GM18861 (cell line): ENCODE data around the gene METTL21A.

Experiments
- ATAC-seq: cut with Tn5 transposase; IDR thresholded peaks from one replicate; pipeline ENCODE4 v1.9.1; 2021; ENCODE audit not compliant: unreplicated experiment

Gene METTL21A

DNA sequence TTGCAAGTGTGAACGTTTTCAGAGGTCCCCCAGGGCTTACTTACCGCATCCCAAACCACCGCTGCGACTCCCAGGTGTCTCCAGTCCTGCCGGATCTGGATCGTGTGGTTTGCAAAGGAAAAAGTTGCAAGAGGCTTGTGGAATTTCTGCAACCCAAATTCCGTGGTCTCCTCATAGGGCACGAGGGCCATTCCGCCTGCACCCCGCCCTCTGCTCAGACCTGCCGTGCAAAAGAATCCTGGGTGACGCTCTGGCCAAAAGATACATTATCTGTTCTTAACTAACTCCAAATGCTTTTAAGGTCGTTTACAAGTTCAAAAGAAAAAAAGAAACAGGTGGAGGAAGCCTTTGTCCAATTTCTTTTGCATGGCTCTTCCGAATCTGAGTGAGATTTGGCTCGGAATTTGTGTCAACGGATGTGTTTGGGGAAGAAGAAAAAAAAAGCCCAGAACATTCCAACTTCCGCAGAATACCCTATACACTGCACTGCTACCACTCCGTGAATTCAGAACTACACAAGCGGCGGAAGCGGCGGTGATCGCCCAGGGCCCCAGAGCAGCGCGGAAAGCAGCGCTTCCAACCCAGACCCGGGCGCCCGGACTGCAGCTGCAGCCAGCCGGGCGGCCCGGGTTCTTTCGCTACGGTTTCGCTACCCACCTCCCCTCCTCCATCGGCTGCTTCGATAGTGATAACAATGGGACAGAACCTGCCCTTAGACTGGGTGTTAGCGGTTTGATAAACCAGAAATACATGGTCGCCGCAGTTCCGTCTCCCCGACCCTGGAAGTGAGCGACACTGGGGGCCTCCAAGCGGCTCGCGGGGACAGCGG, 795 bp downstream of the METTL21A start:
- ATAC-seq = peak; percentile 25

DNA sequence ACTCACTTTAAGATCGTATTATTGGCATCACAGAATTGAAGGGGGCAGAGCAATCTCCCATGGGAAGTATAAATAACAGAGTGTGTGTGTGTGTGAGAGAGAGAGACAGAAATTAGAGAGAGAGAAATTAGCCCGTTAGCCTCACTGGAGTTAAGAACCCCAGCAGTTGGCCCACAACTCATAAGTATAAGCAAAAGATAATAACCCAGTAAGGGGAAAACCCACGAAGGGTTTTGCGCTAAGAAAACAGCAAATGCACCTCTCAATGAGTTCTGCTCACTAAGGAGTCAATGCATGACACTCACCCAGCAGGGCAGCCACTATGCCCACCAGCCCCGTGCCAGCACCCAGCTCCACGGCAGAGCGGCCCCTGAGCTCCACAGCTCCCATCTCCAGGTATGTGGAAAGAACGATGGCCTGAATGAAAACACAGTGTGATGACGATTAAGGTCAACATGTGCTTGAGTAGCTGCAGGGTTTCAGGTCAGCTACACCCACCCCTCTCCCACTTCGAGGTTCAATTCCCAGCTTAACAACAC, 3.6 kb downstream of the METTL21A start:
- ATAC-seq = no peak

DNA sequence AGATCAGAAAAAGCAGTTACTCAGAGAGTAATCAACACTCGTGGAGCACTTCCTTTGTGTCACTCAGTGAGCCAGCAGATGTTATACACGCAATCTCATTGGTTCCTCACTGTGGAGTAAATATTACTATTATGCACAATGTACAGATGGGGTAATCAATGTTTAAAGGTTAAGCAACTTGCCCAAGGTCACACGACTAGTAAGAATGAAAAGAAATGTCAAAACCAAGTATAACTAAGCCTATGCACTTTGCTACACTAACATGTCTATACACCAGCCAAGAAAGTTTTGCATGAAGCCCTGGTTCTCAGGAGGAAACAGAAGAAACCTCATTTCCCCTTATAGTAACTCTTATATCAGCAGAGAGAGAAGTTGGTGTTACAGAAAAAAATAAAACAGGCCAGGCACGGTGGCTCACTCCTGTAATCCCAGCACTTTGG, 5.4 kb downstream of the METTL21A start:
- ATAC-seq = peak; percentile 43

DNA sequence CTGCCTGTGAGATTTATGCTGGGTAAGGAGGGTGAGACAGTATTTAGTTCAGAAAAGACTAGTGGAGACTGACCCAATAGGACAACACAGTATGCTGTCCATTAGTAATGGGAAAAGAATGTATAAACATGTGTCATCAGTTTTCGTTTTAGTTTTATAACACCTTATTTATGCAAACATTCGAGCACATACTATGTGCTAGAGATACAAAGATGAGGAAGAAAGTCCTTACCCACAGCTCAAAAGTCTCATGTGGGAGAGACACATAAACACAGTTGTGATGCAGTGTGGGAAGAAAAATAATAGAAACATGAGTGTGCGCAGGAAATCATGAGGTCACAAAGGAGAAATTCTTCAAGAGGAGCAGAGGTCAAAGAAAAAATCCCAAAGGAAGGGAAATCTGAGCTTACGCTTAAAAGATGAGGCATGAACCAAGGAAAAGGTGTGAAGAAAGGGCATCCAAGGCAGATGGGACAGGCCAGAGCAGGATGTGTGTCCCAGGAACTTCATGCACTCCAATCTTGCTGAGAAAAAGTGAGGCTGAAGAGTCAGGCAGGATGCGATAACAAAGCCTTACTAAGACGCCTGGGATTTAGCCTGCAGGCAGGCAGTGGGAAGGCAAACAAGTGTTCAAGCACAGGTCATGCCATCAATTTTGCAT, 8.1 kb downstream of the METTL21A start:
- ATAC-seq = no peak

DNA sequence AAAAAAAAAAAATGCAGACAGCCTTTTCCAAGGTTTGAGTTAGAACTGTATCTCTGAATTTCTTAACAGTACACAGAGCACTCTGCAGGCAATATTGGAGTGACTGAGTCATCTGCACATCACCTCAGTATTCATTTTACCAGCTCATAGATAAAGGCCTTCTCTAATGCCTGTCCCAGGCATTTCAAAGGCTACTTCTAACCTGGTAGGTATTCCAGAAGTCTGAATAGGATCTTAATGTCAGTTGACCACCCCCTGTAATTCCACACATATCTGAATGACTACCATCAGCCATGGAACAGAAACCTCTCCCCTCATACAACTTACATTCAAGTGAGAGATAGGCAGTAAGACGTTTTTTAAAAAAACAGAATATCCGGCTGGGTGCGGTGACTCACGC, 9.0 kb downstream of the METTL21A start:
- no peak for ATAC-seq

DNA sequence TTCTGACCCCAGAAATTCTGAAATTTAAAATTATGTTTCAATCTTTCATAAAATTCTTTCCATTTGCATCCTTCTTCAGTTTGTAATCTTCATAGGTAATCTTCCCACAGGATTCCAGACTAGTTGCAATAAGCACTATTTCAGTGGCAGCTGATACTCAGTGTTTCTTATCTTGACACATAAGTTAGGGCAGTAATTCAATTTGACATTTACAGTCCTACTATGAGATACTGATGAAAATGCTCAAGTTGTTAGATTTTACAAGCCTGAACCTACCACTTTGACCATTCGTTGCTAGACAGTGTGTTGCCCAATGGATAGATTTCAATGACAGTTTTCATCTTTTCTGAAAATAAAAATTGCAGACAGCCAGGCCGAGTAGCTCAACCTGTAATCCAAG, 10.4 kb downstream of the METTL21A start:
- ATAC-seq = no peak

DNA sequence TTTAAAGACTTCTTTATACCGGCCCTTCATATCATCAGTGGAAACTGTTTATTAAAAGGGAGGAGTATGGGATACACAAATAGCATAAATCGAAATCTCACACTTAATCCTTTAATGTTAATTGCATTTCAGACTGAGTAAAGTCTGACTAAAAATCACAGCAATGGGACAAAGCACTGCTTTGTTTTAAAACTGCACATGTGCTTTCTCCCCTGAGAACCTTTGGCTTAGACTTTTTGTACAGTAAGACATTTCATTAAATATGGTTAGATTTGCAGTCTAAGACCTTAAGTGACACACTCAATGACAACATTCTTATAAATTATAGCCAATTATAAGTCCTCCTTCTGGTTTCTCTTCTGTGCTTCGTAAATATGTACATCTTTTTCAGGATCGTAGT, 12.5 kb downstream of the METTL21A start:
- ATAC-seq = no peak

DNA sequence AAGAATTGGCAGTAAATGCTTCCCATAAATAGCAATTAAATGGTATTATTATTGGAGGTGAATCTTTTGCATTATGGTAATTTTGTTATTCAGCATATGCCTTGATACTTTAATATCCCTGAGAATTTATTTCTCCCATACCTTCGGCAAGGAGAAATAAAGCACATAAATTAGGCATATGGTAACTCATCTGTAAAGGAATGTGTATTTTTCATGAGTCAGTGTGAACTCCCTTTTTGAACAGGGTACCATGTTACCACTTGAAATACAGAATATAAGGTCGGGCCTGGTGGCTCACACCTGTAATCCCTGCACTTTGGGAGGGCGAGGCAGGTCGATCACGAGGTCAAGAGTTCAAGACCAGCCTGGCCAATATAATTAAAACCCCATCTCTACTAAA, 18.4 kb downstream of the METTL21A start:
- no peak for ATAC-seq

DNA sequence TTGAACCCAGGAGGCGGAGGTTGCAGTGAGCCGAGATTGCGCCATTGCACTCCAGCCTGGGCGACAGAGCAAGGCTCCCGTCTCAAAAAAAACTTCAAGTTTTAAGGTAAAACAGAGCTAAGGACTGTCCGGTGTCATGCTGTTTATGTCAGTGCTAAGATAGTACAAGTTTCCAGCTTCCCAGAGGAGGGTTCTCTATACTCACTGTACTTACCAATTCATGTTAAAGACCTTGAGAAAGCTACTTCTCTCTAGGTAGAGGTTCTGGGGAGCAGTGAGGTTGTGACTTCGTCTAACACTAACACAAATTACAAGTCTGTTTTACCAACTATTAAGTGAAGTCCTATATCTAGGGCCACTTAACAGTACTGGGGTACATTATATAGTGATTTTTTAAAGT, 18.8 kb downstream of the METTL21A start:
- ATAC-seq = no peak

DNA sequence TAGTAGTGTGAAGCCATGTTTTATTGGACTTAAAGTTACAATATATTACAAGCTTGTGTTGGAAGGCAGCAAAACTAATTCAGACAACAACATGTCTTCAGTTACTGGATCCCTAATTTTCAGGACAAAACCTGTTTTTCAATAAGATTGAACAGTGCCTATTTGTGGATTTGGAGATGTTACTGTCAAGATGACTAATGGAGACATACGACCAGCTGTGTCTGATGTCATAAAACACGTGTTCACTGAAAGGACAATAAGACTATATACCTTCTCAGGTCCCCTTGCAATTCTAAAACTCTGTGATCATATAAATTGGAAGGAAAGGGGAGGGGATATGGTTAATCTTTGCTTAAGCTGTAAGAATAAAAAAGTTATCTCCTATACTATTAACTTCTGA, 21.7 kb downstream of the METTL21A start:
- no peak for ATAC-seq

DNA sequence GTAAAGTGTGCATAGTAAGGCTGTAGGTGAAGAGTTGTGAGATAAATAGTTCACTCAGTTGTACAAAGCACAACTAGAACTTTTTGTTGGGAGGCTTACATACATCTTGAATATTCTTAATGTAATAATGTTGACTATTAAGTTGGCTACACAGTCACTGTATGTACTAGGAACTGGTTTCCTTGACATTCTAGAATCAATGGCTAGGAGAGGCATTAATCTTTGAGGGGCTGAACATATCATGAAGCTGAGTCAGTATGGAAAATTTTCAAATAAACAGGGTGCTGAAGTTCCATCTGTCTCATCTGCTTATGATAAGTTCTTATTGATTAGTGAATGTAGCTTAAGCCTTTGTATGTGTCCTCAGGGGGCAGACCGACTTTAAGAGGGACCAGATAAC, 23.4 kb downstream of the METTL21A start:
- ATAC-seq = no peak

DNA sequence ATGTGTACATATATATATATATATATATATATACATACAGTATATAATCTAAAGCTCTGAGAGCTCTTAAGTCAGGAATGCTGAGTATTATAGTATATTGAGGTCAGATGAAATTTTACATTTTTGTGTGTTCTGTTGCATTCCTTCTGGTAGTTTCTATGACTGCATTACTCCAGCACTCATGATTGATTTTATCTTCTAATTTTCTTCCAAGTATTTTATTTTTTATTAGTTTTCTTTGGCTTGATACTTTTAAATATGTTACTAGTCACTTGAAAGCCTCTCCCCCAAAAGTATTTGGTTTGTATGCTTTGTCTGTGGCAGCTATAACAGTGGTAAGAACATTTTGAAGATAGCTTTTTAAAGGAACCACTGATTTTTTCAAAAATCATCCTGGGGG, 25.0 kb downstream of the METTL21A start:
- ATAC-seq = no peak

DNA sequence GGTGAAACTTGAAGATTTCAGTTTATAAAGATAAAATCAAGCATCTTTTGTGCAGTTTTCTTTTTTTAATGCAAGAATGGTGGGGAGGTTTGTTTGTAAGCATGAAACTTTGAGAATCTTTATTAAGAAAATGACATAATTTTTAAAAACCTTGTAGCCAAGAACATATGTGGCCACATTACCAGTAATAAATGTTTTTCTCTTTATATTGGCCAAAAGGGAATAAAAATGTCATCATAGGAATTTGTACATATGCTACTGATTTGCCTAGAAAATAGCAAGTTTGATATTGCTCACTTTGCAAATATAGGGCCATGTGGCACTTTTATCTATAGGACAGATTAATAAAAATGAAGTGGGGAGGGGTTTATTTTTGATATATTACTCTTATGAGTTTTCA, 25.6 kb downstream of the METTL21A start:
- ATAC-seq = no peak

DNA sequence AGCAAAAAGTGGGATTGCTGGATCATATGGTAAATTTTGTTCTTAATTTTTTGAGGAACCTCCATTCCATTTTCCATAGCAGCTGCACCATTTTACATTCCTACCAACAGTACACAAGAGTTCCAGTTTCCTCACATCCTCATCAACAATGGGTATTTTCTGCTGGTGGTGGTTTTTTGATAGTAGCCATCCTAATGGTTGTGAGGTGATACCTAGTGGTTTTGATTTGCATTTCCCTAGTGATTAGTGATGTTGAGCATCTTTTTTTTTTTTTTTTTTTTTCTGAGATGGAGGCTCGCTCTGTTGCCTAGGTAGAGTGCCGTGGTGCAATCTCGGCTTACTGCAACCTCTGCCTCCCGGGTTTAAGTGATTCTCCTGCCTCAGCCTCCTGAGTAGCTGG, 30.5 kb downstream of the METTL21A start:
- no peak for ATAC-seq

DNA sequence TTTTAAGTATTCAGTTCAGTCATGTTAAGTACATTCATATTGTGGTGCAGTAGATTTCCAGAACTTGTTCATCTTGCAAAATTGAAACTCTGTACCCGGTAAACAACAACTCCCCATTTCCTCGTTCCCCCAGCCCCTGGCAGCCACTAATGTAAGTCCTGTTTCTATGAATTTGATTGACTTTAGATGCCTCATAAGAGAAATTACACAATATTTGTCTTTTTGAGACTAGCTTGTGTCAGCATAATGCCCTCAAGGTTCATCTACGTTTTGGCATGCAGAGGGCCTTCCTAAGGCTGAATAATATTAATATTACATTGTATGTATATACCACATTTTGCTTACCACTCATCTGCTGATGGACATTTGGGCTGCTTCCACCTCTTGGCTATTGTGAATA, 30.9 kb downstream of the METTL21A start:
- ATAC-seq = no peak

DNA sequence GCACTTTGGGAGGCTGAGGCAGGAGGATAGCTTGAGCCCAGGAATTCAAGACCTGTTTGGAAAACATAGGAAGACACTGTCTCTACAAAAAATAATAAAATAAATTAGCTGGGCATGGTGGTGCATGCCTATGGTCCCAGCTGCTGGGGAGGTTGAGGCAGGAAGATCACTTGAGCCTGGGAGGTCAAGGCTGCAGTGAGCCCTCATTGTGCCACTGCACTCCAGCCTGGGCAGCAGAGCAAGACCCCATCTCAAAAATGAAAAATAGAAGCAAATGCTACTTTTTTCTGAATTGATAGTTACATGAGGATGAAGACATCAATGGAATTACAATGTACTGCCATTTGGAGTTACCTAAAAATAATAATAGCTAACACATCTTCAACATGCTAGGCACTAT, 31.9 kb downstream of the METTL21A start:
- ATAC-seq = no peak

DNA sequence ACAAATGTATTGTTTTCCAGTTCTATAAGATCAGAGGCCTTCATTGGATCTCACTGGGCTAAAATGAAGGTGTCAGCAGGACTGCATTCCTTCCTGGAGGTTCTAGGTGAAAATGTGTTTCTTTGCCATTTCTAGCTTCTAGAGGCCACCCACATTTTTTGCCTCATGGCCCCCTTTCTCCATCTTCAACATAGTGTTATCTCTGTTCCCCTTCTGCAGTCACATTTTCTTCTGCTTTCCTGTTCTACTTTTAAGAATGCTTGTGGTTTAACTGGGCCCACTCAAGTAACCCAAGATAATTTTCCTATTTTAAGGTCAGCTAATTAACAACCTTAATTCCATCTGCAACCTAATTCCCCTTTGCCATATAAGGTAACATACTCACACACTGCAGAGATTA, 36.1 kb downstream of the METTL21A start:
- no peak for ATAC-seq

DNA sequence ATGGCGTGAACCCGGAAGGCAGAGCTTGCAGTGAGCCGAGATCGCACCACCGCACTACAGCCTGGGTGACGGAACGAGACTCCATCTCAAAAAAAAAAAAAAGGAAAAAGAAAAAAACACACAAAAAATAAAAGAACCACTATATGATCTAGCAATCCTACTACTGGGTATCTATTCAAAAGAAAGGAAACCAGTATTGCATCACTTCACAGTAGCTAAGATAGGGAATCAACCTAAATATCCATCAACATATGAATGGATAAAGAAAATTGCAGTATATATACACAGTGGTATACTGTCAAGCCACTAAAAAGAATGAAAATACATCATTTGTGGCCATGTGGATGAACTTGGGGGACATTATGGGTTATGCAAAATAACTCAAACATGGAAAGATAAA, 37.9 kb downstream of the METTL21A start:
- no peak for ATAC-seq

DNA sequence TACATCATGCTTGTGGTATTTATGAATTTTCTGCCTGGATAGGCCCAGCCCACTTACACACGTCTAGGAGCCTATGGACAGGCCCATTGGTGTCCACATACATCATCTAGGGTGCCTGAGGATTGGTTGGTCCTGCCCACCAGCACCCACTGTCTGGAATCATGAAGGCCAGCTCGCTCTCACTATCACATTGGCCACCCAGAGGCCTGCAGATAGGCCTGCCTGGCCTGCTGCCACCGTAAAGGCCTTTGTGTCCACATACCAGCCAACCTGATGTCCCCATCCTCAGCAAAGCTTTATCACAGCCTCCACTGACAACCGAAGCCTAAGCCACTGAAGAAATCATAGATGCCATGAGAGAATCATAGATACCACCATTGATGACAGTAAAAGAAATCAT, 40.2 kb downstream of the METTL21A start:
- ATAC-seq = no peak

DNA sequence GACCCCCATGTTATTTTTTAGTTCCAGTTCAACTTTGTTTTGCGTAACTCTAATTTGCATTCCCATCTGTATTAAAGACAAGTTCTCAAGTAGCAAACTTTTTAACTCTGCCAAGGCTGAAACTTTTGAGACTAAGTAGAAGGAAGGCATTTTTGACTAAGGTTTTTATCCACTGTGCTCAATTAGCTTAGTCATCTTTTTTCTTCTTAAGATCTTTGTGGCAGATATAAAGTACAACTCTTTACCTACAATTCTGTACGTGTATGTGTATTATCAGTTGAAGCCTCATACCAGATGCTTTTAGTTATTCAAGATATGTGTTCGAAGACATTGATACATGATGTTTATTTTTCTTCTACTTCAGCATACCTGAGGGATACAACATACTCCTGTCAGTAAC, 53.8 kb downstream of the METTL21A start:
- ATAC-seq = no peak

DNA sequence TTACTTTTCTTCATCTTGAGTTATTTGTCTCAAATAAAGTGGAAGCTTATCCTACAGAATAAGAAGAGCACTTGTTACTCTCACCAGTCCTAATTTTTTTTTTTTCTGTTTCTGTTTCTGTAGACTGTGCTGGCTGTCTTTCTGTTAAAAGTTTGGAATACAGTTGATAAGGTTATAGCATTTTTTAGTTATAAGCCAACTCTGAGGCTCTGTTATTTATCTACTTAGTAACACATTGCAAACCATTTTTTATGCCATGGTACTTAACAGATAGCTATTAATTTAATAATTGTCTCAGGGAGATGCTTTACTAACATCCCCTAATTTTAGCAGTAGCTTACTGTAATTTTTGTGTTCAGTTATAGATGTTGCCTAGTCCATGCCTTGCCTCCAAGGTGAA, 57.5 kb downstream of the METTL21A start:
- no peak for ATAC-seq

DNA sequence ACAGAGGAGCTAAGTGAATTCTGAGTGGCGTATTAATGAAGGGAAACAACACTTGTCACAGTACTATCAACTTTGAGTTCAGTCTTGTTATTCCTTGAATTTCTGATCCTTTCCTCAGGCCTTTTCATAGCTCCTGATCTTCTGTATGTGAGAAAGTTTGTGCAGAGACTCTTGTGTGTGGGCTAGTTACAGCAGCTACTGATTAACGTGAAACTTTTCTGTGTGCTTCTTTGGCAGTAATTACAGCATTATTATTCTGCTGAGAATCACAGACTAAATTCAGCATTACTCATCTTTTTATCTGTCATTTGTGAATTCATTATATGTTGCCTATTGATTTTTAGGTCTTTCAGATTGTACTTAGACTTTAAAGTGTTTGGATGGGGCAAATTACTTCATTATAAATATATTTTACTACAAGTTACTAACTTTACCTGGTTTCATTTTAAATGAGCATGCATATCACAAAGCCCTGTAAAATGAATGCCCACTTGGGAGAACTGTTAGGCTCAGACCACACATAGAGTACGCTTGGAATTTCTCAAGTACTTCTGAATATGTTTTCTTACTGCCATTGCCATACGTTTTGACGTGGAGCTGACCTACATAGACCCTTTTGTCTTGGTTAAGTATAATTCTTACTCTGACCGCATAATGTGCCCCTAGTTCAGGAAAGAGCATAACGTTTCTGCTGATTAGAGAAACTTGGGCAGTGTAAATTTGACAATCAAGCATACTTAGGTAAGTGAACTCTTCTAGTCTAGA, 59.3 kb downstream of the METTL21A start:
- ATAC-seq = no peak
